Right lobe of liver (tissue), 4 donors: ENCODE measurements around the gene CDY2A.
"Not testable (repeated sequence)": the region's sequence is repeated elsewhere in the genome, so short reads cannot be mapped to it uniquely, and the experiment has no call there.

ENCODE experiments used
- POLR2A ChIP-seq: fragments of 450-650 bp; IDR thresholded peaks from one replicate; pipeline ENCODE4 v1.6.1; 2017; ENCODE audit warnings: antibody characterized with exemption, mild to moderate bottlenecking
- TF ChIP-seq, protein P1 (sequence below), 4 donors: fragments of 200-600 bp in 3 of 4; fragments of 450-650 bp in 1 of 4; IDR thresholded peaks; one replicate each; pipeline versions ENCODE4 v1.5.1 to v1.8.0; 2016 to 2022; ENCODE audit warnings: antibody characterized with exemption in 4 of 4, mild to moderate bottlenecking in 2 of 4
- donor health status: DM: no; HTN: no; CAD: no.
- donor health status: DM: no; HTN: no; CAD: no.
- donor health status: DM: no; HTN: yes; CAD: no.

DNA sequence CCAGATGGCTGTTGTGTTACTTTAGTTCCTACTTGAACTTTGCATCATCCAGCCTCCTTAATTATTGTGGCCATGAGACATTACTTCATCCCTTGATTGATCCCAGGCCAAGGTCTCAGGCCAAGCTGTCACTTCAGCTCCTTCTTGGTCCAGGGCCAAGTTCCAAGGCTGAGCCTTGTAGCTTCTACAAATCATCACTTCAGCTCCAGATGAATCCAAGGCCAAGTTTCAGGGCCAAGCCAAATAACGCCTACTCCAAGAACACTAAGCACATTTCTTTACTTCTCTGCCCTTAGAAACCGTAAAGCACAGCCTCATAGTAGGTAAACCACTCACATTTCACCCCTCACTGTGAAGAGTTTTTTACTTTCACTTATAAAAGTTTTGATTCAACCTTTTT is 1.7 kb upstream of the CDY2A start:
- TF ChIP-seq, protein P1, sequence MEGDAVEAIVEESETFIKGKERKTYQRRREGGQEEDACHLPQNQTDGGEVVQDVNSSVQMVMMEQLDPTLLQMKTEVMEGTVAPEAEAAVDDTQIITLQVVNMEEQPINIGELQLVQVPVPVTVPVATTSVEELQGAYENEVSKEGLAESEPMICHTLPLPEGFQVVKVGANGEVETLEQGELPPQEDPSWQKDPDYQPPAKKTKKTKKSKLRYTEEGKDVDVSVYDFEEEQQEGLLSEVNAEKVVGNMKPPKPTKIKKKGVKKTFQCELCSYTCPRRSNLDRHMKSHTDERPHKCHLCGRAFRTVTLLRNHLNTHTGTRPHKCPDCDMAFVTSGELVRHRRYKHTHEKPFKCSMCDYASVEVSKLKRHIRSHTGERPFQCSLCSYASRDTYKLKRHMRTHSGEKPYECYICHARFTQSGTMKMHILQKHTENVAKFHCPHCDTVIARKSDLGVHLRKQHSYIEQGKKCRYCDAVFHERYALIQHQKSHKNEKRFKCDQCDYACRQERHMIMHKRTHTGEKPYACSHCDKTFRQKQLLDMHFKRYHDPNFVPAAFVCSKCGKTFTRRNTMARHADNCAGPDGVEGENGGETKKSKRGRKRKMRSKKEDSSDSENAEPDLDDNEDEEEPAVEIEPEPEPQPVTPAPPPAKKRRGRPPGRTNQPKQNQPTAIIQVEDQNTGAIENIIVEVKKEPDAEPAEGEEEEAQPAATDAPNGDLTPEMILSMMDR (IDR thresholded peaks at IDR 0.05), result not testable (repeated sequence)
- TF ChIP-seq POLR2A, result not testable (repeated sequence)
